Fibroblast of mammary gland (primary cell): ENCODE results near the gene AFMID.

Source experiments
- DNase-seq: peaks from one replicate; pipeline ENCODE4 v3.0.0-alpha.2; 2010; ENCODE audit warnings: low read depth
- H3K4me3 ChIP-seq: 2 replicates; pipeline ENCODE4 v1.5.1; 2011; ENCODE audit warnings: low read depth, mild to moderate bottlenecking, low read length, moderate library complexity; ENCODE audit not compliant: control insufficient read depth
- CTCF ChIP-seq: conservative IDR thresholded peaks from 2 replicates; pipeline ENCODE4 v1.5.1; 2011; ENCODE audit warnings: low read depth, low read length, inconsistent platforms; ENCODE audit not compliant: control insufficient read depth, insufficient read depth

The AFMID gene

GRCh38 chr17:78240839-78241238 lies 53.7 kb downstream of the AFMID start:
- no peak for TF ChIP-seq CTCF

GRCh38 chr17:78241277-78242023 lies 54.3 kb downstream of the AFMID start:
- no peak overlapping the region for H3K4me3 ChIP-seq
- TF ChIP-seq CTCF = no peak
- DNase-seq = peak; percentile 74

More at GRCh38 chr17:78240839-78241238, 53.7 kb downstream of the AFMID start:
- no peak for DNase-seq
- H3K4me3 ChIP-seq = no peak overlapping the region

- DNase-seq = no peak
- no peak overlapping the region for H3K4me3 ChIP-seq
- TF ChIP-seq CTCF = no peak
Measured at GRCh38 chr17:78242024-78242742, 55.0 kb downstream of the AFMID start.

- DNase-seq = no peak
Measured at GRCh38 chr17:78247304-78247703, 60.1 kb downstream of the AFMID start.

GRCh38 chr17:78248051-78248914 lies 61.1 kb downstream of the AFMID start:
- H3K4me3 ChIP-seq = no peak overlapping the region
- TF ChIP-seq CTCF = no peak
- DNase-seq = no peak

More at GRCh38 chr17:78247304-78247703, 60.1 kb downstream of the AFMID start:
- no peak for TF ChIP-seq CTCF
- H3K4me3 ChIP-seq = no peak overlapping the region

GRCh38 chr17:78249074-78249817 lies 62.1 kb downstream of the AFMID start:
- no peak overlapping the region for H3K4me3 ChIP-seq
- DNase-seq = no peak
- no peak for TF ChIP-seq CTCF
